ENCODE results near the gene THADA.

GRCh38 chr2:43611987-43612894 is 16.4 kb upstream of the THADA start:
- peak; percentile 88 for TF ChIP-seq CTCF (IDR thresholded peaks at IDR 0.05; ENCODE audit: insufficient read depth, low read length, poor library complexity, severe bottlenecking)
- no peak for TF ChIP-seq EZH2phosphoT487 (conservative IDR thresholded peaks at IDR 0.05; ENCODE audit: low read length)
